HG02870 (cell line): ENCODE data around the gene YPEL1.
"Not testable (repeated sequence)": the region's sequence is repeated elsewhere in the genome, so short reads cannot be mapped to it uniquely, and the experiment has no call there.

Experiments
- ATAC-seq: cut with Tn5 transposase; IDR thresholded peaks from one replicate; pipeline ENCODE4 v1.9.1; 2021; ENCODE audit warnings: mild to moderate bottlenecking, moderate library complexity; ENCODE audit not compliant: unreplicated experiment

The YPEL1 gene

GRCh38 chr22:21701384-21701971 lies 34.1 kb downstream of the YPEL1 start:
- no peak for ATAC-seq

DNA sequence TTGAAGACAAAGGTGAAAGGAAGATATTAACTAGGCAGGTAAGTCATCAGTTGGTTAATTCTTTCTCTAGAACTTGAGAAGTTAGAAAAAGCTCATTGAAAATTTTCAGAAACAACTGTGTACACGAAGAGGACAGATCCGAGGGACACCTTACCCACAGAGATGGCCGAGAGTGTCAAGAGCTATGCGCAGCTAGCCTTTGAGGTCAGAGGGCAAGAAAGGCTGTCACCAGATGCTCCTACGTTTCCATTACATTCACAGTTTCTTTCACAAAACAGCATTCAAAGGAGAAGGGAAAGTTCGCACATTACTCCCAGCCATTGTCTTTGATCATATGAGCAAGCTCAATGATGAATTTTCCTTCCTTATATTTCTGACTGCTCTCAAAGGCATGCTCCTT lies 34.8 kb downstream of the YPEL1 start:
- no peak for ATAC-seq

DNA sequence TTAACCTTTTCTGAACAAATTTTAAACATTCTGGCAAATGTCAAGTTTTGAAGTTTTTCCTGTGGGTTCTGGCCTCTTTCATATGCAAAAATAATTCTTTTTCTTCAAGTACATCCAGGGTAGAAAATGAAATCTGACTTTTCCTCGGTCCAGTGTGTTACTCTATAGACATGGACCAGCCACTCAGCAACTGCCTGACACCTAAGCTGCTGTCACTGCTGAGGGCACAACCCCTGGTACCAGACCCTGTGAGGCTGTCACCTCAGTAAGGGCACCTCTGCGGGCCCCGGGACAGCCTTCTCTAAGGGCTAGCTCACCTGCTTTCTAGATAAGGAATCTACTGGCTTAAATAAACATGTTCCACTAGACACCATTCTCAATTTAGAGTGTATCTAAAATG lies 36.0 kb downstream of the YPEL1 start:
- ATAC-seq, result no peak

GRCh38 chr22:21698430-21699329 lies 36.9 kb downstream of the YPEL1 start:
- no peak for ATAC-seq

DNA sequence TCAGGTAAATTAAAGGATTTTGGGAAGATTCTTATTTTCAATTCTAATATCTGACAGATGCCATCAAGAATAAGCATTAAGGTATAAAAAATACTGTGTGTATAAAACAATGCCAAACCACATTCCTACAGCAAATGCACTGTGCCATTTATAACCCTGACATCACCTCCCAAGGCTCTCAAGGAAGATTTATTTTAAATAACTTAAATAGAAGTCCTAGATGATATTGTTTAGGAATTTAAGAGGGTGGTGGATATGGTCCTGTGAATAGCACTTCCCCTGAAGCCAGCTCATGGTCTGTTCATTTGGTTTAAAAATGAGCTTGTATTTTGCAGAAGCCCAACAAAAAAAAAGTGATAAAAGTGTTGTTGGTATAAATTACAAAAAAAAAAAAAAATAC lies 37.7 kb downstream of the YPEL1 start:
- ATAC-seq, result no peak

GRCh38 chr22:21697021-21697771 lies 38.4 kb downstream of the YPEL1 start:
- ATAC-seq, result no peak

- ATAC-seq, result no peak
Measured at GRCh38 chr22:21696115-21696514, 39.5 kb downstream of the YPEL1 start.

- ATAC-seq, result no peak
Measured at GRCh38 chr22:21695430-21696085, 40.0 kb downstream of the YPEL1 start.

- no peak for ATAC-seq
Measured at GRCh38 chr22:21694795-21695429, 40.7 kb downstream of the YPEL1 start.

GRCh38 chr22:21694394-21694793 lies 41.2 kb downstream of the YPEL1 start:
- ATAC-seq, result no peak

GRCh38 chr22:21693999-21694341 lies 41.6 kb downstream of the YPEL1 start:
- no peak for ATAC-seq

DNA sequence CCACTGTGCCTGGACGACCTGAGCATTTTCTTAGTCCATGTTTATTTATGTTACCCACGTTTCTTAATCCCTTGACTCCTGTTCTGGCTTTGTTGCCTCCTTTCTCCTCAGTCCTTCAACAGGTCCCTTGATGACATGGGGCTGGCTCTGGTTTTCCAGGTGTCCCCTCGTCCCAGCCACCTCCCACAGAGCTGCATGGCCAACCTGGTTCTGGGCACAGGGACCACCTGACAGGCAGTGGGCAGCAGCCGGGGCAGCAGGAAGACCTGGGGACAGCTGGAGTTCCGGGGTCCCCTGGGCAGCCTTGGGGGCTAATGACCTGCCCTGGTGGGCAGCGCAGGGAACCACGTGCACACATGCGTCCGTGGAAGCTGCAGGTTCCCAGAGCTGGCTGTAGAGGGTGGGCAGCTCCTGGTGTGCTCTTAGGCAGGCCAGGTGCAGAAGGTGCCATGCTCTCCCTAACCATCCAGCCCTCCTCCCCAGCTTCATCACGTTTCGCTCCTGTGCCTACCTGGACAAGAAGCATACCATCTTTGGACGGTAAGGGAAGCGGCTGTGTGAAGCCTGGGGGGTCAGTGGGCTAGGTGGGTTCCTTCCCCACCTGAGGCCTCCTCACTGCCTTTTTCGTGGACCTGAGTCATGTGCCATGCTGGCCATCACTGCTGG lies 42.1 kb downstream of the YPEL1 start:
- no peak for ATAC-seq

GRCh38 chr22:21692856-21693255 lies 42.7 kb downstream of the YPEL1 start:
- not testable (repeated sequence) for ATAC-seq

- no peak for ATAC-seq
Measured at GRCh38 chr22:21691816-21692215, 43.8 kb downstream of the YPEL1 start.

- ATAC-seq, result no peak
Measured at GRCh38 chr22:21690401-21690801, 45.2 kb downstream of the YPEL1 start.

DNA sequence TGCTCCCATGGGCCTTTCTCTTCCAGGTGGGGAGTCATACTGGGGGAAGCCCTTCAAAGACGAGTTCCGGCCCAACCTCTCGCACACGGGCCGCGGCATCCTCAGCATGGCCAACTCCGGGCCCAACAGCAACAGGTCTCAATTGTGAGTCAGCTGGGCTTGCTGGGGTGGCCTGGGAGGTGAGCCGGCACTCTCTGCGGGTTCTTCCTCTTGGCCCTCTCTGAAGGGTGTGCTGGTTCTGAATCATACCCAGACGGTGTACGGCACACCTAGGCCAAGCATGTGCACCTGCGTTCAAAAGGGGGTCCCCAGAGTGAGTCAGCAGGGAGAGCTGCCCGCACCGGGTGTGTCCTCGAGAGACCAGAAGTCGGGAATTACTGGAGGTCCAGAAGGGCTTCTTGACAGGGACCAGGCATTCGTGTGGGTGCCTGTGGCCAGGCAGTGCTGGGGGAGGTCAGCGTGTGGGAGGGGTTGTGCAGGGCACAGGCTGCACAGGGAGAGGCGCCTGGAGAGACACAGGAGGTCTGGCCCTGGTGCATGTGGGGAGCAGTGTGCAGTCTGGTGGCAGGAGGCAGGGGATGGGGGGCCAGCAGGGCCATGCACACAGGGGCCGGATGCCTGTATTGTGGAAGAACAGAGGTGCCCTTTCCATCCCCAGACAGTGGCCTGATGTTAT lies 46.8 kb downstream of the YPEL1 start:
- no peak for ATAC-seq

DNA sequence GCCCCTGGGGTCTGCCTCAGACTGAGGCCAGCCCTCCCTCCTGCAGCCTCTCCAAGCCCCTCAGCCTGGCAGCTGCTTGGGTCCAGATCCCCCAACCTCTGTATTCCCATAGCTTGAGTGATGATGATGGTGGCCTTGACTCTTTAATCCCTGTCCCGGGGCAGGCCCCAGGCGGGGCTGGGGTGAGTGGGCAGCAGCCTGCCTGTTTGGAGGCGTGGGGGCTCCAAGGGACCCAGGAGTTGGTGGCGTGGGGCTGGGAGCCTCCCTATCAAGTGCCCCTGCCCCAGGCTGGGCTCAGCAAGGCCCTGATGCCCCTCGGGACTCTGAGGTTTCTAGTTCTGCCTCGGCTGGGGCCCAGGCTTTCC lies 47.3 kb downstream of the YPEL1 start:
- no peak for ATAC-seq

GRCh38 chr22:21687685-21688259 lies 47.8 kb downstream of the YPEL1 start:
- no peak for ATAC-seq

- ATAC-seq, result no peak
Measured at GRCh38 chr22:21686634-21687393, 48.8 kb downstream of the YPEL1 start.
